Measurements from ENCODE around the gene ADAP1.
A peak's percentile ranks its signal among the peaks of the same experiment; 100 is the strongest.

The ADAP1 gene

DNA sequence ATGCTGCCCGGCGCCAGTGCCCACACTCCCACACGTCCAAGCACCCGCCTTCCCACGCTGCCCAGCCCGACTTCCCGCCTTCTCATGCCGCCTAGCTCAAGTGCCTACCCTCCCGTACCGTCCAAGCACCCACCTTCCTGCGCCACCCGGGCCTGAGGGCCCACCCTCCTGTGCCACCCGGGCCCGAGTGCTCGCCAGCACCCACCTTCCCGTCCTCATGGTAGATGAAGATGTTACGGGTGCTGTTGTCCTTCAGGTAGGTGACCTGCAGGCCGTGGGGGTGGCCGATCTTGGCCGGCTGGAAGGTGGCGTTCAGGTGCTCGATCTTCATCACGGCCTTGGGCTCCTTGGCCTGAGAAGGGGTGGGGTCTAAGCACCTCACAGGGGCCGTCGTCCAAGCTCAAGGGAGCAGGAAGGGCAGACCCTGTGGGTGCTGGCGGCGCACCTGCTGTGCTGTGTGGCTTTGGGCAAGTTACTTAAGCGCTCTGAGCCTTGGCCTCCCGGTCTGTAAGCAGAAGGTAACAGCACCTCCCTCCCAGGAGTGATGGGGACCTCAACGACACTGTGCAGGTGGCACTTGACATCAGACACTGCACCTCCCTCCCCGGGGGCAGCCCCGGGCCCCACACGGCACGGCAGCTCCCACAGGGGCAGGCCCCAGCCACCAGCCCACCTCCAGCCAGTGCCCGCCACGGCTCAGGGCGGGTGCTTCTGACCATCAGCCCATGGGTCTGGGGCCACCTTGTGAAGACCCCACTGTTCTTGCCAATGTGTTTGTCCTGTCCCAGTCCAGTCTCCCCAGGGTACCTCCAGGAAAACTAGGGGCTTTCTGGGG, 50.3 kb downstream of the ADAP1 start:
- no peak for DNase-seq

DNA sequence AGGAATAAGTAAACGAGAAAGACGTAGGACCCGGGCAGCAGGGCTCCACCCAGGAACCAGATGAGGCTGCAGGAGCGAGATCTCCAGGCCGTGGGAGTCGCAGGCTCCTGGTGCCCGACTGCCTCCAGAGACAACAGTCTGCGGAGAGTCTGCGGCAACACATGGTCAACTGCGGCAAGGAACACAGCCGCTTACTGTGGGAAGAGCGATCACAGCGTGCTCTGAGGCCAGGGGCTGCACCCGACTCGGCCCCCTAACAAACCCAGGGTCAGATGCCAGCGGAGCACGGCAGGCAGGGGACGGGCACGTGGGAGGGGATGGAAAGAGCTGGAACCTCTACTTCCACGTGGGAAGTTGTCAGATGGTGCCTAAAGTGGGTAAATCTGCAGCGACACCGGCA, 51.5 kb downstream of the ADAP1 start:
- DNase-seq: no peak

DNA sequence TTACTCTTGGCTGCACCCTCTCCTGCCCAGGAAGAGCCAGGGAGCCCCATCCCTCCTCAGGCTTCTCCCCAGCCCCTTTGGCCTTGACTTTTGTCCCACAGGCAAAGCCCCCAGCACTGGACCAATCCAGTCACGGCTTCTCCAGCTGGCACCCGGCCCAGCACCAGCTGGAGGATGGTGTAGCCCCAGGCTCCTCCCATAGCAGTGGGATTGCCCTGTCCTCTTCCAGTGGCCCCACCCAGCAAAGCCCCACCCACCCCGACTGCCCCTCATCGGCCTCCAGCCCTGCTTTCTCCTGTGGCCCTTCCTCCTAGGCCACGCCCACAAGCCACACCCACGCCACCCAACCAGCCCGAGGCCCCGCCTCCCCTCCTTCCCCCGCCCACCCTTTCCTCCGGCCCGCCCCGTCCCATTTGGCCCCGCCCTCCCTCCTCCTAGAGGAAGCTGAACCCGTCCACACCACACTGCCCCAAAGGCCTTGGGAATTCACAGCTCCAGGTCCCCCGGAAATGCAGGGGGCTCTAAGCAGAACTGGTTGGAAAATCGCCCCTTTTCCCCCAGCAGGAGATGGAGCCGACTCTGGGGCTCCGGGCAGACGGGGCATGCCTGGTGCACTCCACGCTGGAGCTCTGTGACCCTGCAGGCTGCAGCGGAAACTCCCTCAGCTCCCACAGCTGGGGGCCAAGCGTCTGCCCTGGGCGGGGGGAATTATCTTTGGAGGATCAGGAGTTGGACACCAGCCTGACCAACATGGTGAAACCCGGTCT, 52.9 kb downstream of the ADAP1 start:
- DNase-seq: peak; percentile 74

DNA sequence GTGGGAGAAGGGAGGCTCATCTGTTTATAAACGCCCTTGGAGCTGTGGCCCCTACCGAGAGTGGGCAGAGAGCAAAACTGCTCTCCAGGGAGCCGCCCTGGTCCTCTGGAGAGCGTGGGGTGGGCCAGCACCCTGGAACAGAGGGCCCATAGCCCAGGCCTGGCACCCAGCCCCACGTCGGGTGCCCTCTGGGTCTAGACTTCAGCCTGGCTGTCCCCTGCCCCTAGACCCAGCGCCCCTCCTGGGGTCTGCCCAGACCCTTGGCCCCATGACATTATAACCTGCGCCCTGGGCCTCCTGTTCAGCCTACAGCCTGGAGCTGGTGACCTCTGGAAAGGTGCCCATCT, 53.5 kb downstream of the ADAP1 start:
- DNase-seq: no peak

DNA sequence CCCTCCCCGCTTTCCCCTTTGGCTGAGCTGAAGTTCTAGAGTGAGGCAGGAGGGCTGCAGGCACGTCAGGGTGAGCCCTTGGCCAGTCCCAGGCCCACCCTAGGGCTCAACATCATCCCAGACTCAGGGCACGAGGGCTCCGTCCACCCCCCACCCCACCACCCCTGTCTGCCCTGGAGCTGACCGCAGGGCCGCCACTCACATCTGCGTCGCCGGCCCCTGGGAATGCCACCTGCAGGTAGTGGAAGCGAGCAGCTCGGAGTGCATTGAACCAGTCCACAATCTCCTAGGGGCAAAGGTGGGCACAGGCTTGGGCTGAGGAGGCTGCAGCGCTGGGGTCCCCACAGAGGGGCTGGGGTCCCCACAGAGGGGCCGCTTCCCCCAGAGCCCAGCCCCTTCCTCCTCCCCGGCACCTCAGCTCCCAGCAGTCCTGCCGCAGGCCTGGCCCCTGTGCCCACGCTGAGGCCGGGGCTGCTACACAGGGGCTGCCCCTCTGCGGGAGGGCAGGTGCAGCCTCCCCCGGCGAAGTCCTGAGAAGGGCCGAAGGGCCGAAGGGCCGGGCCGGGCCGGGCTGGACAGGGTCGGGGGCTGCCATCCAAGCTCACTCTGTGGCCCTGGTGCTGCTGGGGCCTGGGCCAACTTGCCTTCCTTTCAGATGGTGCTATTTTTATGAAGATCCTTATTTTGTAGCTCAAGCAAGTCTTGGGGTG, 54.0 kb downstream of the ADAP1 start:
- no peak for DNase-seq

DNA sequence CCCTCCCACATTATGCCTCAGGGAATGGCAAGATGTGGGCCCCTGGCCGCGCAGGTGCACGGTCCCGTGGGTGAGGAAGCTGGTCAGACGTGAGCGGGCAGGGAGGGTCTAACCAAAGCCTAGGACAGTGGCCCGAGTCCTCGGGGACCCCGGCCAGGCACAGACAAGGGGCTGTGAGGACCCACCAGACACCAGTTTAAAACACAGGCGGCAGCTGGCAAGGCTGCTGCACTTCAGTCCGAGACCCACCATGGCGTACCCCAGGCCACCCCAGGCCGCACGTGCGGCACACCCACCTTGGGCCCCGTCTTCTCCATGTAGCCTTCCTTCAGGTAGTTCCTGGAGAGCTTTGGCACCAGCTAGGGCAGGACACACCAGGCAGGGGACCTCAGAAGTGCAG, 54.7 kb downstream of the ADAP1 start:
- DNase-seq: no peak

DNA sequence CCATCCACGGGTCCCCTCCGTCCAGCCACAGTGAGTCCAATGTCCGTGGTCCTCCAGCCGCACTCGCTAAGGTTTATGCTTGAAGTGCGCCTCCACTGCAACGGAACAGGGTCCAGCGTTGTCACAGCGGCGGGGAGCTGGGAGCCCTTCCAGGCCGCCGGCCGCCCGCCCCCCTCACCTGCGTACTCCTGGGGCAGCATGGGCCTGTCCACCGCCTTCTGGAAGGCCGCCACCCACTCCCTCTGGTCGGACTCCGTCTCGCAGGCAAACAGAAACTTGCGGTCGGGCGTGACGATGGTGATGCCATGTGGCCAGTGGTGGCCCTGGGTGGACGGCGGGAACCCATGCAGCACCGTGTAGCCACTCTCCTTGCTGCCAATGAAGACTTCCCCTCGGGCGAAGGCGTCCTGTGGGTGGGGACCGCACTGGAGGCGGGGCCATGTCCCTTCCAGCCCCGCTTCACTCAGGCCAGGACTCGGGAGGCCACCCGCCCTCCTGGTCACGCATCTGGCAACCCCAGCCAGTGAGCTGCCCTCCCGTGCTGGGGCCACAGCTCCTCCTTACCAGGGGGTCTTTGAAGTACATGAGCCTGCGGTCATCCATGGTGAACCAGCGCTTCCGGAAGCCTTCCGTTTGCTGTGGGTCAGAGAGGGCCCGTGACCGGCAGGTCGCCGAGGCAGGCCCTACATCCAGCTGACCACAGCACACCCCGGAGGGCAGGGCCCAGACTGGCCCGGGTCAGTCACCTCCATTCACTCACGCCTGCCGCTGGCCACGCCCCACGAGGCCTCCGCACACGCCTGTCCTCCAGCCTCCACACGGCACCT, 55.4 kb downstream of the ADAP1 start:
- no peak for DNase-seq

DNA sequence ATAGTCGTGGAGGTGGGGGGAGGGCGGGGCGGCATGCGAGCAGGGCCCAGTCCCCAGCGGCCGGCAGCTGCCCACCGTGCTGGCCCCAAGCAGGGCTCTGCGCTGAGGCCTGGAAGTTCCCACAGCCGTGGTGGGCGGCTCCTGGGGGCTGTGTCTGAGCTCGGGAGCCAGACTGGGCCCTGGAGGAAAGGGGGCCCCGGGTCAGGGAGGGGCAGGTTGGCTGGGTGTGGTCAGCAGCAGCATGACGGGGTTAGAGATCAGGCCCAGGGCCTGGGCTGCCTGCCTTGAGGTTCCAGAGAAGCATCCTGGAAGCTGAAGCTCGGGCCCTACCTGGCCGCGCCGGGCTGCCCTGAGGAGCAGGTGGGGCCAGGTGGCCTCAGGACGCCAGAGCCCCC, 56.0 kb downstream of the ADAP1 start:
- no peak for DNase-seq

DNA sequence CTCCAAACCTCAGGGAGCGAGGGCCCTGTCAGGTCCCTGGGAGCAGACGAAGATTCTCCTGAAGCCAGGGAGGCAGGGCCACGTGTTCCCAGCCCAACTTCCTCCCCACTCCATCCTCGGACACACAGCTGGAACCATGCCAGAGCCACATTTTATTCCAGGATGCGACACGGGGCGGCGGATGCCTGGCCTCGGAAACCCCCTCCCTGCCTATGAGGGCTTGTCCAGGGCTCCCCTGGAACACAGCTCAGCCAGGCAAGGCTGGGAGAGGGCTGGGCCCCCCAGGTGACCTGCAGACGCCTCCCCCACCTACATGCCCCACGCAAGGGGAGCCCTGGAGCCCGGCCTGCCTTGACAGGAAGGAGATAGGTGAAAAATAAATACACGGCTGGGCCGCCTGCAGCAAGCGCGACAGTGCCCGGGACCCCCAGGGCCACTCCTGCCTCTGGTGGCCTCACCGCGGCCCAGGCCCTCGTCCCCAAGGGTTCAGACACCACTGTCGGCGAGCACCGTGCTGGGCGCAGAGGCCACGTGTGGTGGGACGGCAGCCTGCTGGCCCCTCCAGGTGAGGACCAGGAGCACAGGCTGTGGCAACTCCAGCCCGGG, 56.6 kb downstream of the ADAP1 start:
- DNase-seq: no peak

DNA sequence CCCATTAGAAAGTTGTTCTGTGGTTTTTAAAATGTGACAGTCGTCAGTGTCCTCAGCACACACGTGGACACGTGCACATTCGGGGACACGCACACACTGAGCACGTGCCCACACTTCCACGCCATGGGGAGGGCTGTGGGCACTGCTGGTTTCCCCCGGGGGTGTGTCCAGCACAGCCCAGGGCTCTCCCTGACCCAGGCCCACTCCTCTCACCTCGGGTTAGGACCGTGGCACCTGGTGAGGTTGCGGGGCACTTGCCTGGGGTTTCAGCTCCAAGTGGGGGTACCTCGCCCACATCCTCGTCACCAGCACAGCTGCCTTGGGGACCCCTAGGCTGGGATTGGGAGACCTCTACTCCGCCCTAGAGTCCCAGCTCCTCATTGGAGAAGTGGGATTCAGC, 57.4 kb downstream of the ADAP1 start:
- no peak for DNase-seq

DNA sequence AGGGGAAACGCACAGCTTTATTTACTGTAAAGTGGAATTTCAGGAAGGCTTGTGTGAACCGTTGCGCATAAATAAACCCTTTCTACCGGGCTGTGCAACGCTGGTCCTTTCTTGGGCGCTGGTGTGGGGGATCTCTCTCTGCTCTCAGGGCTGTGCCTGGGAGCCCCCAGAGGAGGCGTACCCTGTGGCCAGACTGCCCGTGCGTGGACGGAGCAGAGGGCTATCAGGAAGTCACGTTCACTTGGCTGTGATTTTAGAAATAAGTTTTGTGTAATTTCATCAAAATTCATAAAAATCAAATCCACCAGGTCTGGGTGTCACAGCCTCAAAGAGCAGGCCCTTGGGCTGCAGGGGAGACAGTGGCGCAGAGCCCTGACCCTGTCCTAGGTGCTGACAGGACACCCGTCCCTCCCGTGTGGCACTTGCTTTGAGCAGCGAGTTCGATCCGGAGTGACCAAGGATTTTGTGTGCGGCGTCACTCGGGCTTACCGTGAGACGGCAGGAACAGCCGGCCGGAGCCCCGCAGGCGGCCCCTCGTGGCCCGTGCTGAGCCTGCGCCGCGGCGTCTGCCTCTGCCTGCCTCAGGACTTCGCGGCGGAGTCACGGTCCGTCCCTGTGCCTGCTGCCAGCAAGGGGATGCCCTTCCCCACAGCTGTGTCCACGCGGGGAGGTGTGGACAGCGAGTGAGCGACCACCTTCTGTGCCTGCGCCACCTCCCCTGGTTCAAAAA, 58.0 kb downstream of the ADAP1 start:
- DNase-seq: no peak

DNA sequence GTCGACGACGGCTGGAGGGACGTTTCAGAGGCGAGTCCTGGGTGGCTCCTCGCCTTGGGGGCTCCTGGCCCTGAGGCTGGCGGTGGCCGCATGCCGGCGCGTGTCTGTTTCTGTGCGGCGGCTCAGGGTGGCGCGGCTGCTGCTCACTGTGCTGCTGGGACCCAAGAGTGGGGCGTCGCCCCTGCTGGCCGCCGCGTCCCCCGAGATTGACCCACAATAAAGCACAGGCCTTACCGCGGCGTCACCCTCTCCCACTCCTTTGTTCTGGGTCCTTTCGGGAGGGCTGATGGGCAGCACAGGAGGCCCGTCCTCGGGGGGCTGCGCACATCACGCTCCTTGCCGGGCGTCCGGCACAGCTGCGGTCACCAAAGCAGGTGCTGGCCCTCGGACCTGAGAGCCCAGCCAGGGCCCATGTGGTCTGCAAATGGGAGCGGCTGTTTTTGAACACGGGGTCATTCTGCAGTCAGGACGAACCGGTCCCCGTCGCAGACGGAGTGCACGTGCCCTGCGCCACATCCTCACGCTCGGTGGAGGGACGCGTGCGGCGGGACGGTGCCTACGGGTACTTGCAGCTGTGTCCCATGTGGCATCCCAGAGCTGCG, 58.9 kb downstream of the ADAP1 start:
- no peak for DNase-seq

DNA sequence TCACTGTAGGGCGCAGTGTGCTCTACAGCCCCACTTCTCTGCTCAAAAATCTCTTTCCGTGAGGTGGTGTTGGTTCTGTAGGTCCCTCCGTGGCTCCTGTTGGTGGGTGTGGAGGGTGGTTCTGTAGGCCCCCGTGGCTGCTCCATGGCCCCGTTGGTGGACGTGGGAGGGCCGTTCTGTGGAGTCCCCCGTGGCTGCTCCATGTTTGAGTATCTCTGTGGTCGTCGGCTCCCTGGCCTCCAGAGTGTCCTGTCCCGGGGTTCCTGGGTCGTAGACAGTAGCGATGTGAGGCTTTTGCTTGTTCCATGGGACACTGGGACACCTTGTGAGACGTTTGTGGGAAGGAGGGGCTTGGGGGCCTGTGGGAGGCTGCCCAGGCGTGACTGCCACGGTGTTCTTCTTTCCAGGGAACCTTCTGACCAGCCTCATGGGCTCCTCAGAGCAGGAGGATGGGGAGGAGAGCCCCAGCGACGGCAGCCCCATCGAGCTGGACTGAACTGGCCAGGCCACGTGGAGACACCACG, 59.5 kb downstream of the ADAP1 start:
- DNase-seq: no peak

DNA sequence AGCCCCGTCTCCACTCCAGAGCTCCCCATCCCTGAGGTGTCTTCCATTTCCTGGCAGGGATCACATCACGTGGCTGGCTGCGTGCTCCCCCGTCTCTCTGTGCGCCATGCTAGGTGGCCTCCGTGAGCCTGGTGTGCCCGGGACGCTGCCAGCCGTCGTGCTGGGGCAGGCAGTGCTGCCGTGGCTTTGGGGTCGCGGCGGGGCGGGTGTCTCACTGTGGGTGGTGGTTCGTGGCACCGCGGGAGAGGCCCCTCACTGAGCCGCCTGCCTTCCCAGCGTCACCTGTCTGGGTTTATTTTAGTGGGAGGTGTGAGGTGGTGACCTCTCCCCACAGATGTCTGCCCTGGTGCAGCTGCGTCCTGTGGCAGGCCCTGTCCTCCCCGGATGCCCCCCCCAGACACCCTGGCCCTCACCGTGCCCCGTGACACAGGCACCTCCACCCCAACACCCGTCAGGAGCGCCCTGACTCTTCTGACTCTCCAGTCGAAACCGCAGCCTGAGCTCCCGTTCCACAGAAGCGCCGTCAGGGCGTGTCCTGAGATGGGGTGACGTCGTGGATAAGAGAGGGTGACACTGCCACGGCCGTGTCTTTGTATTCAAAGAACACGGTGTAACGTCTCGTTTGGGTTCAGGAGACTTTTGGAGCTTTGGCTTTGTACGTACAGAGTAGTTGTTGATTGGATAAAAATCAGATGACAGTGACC, 60.2 kb downstream of the ADAP1 start:
- no peak for DNase-seq

DNA sequence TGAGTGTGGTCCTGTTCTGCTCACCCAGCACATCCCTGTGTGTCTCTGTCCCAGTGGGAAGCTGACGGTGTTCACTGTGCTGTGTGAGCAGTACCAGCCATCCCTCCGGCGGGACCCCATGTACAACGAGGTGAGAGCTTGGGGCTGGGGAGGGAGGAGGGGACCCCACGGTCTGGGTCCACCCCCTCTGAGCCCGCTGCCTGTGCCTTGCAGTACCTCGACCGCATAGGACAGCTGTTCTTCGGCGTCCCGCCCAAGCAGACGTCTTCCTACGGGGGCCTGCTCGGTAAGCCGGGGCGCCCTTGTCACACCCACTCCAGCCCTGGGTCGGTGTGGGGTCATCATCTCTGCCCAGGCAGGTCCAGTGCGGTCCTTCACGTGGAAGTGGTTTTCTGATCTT, 60.8 kb downstream of the ADAP1 start:
- no peak for DNase-seq

DNA sequence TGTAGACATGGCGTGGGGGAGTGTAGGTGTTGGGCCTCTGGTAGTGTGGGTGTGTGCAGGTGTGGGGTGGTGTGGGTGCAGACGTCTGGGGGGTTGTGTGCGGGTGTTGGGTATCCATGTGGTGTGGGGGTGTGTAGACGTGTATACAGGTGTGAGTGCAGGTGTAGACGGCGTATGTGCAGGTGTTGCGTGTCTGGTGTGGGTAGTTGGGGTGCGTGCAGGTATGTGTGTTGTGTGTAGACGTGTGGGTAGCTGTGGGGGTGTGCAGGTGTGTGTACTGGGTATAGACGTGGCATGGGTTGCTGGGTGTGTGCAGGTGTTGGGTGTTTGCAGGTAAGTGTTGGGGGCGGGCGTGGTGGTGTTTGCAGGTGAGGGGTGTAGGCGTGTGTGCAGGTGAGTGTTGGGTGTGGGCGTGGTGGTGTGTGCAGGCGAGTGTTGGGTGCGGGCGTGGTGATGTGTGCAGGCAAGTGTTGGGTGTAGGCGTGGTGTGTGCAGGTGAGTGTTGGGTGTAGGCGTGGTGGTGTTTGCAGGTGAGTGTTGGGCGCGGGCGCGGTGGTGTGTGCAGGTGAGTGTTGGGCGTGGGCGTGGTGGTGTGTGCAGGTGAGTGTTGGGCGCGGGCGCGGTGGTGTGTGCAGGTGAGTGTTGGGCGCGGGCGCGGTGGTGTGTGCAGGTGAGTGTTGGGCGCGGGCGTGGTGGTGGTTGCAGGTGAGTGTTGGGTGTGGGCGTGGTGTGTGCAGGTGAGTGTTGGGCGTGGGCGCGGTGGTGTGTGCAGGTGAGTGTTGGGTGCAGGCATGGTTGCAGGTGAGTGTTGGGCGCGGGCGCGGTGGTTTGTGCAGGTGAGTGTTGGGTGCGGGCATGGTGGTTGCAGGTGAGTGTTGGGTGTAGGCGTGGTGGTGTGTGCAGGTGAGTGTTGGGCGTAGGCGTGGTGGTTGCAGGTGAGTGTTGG, 61.6 kb downstream of the ADAP1 start:
- DNase-seq: no peak

DNA sequence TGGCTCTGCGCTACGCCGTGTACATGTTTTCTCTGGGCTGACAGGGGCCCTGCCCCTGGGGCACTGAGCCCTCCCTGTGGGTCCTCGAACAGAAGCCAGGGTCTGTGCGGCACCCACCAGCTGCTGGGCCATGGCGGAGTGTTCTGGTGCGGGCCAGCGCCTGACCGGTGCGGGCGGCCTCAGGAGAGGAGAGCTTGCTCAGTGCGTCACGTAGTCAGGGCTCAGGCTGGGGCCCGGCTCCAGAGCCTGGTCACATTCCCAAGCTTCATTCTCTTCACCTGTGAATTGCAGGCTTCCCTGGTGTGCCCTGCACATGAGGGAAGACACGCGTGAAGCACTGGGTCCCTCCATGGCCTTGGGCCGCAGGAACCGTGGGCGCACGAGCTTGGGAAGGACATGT, 62.7 kb downstream of the ADAP1 start:
- no peak for DNase-seq

DNA sequence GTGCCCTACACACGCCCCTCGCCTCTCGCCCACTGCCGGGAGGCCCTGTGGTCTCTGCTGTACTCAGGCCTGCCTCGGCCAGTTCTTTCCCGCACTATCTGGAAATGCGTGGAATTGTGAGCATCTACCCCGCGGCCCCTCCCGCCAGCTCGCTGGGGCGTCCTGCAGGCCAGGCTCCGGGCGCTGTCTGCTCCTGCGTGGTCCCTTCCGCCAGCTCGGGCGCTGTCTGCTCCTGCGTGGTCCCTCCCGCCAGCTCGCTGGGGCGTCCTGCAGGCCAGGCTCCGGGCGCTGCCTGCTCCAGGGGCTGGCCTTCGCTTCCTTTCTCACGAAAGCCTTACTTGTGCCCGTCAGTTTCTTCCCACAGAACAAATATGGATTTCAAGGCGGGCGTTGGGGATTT, 63.2 kb downstream of the ADAP1 start:
- DNase-seq: no peak

DNA sequence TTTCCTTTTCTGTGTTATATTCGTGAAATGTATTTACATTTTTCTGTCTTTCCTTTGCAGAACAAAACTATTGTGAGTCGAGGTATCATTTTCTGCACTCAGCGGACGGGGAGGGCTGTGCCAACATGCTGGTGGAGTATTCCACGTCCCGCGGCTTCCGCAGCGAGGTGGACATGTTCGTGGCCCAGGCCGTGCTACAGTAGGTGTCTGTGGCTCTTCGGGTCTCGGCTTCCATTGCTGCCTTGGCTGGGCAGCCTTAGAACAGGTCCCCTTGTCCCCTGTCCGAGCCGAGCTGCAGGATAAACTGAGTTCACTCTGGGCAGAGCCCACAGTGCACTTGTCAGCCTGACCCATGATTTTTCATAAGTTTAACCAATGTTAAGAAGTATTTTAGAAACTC, 63.6 kb downstream of the ADAP1 start:
- DNase-seq: no peak
